HG03064 (cell line): Measurements from ENCODE around the gene CENATAC.
"Not testable (repeated sequence)": the region's sequence is repeated elsewhere in the genome, so short reads cannot be mapped to it uniquely, and the experiment has no call there.

ENCODE experiments used
- ATAC-seq: cut with Tn5 transposase; IDR thresholded peaks from one replicate; pipeline ENCODE4 v1.9.1; 2021; ENCODE audit warnings: low read depth; ENCODE audit not compliant: unreplicated experiment

Gene CENATAC, protein sequence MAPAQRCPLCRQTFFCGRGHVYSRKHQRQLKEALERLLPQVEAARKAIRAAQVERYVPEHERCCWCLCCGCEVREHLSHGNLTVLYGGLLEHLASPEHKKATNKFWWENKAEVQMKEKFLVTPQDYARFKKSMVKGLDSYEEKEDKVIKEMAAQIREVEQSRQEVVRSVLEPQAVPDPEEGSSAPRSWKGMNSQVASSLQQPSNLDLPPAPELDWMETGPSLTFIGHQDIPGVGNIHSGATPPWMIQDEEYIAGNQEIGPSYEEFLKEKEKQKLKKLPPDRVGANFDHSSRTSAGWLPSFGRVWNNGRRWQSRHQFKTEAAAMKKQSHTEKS

DNA sequence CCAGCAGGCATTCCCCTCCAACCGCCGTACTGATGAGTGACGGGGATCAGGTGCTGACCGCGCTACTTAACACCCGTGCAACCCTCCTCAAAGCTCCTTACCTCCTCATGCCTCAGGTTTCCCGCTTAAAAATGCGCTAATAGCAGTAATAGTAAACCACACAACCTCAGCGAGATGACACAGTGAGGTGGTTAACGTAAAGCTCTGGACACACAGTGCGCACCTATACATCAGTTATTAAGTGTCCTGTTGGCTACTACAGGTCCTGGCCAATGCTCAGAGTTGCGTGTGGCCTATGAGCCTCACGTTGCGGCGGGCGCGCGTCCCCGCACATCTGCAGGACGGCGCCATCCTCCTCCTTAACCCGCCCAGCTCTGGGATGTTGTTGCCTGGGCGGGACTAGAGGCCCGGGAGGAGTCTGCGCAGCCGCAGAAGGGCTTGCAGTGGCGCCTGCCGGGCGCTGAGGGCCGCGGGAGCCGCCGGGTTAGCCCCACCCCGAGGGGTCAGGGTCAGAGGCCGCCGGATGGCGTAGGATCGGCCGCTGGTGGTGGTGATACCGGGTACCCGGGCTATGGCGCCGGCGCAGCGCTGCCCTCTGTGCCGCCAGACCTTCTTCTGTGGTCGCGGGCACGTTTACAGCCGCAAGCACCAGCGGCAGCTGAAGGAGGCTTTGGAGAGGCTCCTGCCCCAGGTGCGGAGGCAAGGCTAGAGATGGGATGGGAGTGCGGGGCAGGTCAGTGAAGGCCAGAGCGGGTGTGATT is at the start of gene CENATAC:
Gene CENATAC (plus strand): TSS at position 512 of the 761 bp plus-strand sequence. CDS start 60 bp downstream, at position 572.
- ATAC-seq: peak; percentile 78

DNA sequence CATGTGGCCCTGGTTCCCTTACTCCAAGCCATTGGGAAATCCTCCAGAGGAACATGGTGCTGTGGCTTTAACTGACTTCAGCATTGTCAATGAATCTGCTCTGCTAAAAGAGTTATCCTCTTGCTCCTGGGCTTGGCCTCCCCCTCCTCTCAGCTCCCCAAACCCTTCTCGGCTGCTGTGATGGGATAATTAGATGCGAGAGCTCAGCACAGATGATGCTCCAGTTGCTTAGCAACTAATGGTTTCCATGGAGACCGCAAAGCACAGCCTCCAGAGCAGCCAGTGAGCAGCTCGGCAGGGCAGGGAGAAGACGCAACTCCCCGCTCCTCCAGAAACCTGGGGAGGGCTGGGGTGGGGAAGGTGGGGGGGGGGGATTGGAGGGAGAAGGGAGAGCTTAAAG is 44.7 kb upstream of the CENATAC start:
- ATAC-seq: no peak

DNA sequence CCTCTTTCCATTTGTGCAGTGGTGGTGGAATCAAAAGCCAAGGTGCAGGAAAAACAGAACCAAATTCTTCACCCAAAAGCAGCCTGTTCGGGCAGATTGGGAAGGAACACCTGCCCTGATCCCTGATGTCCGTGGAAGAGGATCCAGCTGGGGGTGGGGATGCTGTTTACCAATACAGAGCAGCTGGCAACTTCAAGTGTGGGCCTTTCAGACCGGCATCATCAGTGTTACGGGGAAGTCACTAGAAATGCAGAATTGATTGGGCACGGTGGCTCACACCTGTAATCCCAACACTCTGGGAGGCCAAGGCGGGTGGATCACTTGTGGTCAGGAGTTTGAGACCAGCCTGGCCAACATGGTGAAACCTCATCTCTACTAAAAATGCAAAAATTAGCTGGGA is 44.0 kb upstream of the CENATAC start:
- not testable (repeated sequence) for ATAC-seq

DNA sequence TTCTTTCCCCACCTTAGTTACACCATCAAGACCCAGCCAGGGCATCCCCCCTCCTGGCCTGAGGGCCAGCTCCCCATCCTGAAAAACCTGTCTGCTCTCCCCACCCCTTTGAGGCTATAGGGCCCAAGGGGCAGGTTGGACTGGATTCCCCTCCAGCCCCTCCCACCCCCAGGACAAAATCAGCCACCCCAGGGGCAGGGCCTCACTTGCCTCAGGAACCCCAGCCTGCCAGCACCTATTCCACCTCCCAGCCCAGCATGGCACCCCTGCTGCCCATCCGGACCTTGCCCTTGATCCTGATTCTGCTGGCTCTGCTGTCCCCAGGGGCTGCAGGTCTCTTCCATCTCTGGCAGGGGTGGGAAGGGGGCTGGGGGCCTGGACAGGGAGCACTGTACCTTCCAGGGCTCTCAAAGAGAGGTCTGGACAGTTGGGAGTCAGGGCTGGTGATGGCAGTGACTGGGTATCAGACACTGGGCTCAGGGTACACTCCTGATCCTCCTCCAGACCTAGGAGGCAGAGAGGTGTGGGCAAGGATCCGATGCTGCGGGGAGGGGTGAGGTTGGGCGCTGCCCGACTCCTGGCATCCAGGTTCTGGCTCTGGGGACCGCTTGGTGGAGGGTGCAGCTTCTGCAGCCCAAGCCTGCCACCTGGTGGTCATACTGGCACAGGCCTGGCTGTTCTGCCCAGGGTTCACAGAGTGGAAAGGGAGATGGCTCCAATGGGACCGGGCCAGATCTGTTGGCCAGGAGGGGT is 41.7 kb upstream of the CENATAC start, which contains the start of gene UPK2:
Gene UPK2 (plus strand): TSS at position 205 of the 753 bp plus-strand sequence. CDS start 53 bp downstream, at position 258.
- ATAC-seq: no peak

DNA sequence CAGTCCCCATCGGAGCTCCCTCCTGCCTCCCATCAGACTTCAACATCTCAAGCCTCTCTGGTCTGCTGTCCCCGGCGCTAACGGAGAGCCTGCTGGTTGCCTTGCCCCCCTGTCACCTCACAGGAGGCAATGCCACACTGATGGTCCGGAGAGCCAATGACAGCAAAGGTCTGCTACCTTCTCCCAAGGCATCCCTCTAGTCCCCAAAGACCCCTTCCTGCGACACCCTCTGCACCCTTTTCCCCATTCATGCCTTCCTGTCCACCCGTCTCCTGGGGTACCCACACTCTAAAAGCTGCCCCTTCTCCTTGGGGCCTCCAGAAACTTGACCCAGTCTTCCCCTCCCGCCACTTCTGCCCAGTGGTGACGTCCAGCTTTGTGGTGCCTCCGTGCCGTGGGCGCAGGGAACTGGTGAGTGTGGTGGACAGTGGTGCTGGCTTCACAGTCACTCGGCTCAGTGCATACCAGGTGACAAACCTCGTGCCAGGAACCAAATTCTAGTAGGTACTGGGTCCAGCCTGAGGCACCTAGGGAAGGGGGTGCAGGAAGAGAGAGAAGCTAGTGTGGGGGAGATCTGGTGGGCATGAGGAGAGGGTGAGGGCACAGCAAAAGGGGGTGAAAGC is 41.0 kb upstream of the CENATAC start:
- no peak for ATAC-seq

DNA sequence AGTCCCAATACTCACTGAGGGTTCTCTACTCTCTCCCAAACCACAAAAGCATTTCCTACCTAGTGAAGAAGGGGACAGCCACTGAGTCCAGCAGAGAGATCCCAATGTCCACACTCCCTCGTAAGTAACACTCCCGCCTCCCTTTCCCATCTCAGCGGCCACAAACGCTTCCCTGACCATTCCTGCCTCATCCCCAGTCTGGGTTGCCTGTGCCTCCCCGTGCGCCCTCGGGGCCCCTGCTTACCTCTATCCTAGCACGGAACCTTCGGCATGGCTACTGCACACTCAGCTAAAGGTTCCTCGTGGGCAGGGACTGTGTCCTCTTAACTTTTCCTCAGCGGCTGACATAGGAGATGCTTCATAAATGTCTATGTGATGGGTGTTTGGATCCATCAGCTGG is 40.4 kb upstream of the CENATAC start:
- no peak for ATAC-seq

DNA sequence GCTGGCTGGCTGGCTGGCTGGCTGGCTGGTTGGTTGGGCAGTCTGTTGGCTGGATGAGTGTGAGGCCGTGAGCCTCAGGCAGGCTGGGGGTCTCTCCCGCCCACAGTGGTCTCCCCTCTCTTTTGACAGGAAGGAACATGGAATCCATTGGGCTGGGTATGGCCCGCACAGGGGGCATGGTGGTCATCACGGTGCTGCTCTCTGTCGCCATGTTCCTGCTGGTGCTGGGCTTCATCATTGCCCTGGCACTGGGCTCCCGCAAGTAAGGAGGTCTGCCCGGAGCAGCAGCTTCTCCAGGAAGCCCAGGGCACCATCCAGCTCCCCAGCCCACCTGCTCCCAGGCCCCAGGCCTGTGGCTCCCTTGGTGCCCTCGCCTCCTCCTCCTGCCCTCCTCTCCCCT is 40.0 kb upstream of the CENATAC start:
- ATAC-seq: no peak

DNA sequence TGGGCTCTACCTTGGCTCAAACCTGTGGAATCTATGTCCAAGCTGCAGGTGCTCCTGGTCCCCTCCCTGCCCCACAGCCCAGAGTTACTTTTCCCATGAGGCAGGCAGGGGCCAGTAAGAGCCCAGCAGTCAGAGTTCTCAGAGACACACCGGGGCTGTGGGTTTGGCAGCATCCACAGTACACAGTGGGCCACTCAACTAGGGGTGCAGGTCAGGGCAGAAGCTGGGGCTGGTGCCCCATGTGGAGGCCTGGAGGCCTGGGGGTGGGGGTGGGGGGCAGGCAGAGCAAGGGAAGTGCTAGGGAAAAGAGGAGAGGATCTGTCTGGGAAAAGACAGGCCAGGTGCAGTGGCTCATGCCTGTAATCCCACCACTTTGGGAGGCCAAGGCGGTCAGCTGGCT is 39.4 kb upstream of the CENATAC start:
- ATAC-seq: no peak

DNA sequence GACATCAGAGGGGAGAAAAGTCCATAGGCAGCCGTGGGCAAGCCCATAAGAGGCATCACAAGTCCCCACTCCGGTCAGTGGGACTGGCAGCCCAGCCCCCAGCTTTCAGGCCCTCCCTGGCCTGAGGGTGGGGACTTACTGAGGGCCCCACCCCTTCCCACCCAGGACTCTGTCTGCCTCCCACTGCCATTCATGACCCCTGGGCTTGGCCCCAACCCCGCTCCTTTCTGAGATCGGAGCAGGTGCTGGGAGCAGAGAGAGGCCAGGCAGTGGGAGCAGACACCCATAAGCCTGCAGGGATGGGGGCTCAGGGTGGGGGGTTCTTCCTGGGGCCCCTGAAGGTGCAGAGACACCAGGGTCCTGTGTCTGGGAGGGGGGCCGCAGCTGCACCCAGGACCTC is 36.7 kb upstream of the CENATAC start:
- ATAC-seq: no peak

DNA sequence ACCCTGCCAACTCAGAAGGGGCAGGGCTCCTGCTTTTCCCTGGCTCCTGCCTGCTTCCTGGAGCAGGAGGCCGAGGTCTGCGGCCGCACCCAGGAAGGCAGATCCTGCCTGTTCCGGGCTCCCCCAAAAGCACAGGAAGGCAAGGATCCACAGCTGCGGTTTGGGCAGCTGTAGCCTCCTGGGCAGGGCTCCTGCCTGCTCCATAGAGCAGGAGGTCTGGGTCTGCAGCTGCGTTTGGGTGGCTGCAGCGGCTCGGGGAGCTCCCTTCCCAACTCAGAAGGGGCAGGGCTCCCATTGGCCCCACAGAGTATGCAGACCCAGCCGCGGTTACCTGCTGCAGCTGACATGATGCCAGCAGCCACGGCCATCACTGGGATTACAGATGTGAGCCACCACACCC is 36.3 kb upstream of the CENATAC start:
- no peak for ATAC-seq

DNA sequence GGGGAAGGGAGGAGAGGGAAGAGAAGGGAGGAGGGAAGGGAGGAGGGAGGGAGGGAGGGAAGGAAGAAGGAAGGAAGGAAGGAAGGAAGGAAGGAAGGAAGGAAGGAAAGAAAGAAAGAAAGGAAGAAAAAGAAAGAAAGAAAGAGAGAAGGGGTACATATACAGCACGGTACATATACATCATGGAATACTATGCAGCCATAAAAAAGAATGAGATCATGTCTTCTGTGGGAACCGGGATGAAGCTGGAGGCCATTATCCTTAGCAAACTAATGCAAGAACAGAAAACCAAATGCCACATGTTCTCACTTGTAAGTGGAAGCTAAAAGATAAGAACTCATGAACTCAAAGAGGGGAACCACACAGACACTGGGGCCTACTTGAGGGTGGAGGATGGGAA is 28.4 kb upstream of the CENATAC start:
- ATAC-seq: not testable (repeated sequence)

DNA sequence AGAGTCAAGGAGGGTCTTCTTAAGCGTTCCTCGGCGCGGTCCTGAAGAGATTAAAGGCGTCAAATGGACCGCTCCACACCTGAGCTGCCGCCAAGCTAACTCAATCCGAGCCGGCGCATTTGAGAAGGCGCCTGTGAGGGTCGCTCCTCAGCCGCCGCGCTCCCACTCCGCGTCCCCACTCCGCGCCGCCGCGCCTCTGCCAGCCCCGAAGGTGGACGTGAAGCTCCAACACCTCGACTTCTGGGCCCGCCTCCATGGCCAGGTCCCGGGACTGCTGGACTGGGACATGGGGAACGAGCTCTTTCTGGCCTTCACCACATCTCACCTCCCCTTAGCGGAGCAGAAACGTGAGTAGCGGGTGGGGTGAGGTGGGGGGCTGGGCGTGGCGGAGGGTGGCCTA is 26.3 kb upstream of the CENATAC start, which contains the start of gene FOXR1:
Gene FOXR1 (plus strand): TSS at position 116 of the 400 bp plus-strand sequence. CDS start 171 bp downstream, at position 287.
- ATAC-seq: no peak

DNA sequence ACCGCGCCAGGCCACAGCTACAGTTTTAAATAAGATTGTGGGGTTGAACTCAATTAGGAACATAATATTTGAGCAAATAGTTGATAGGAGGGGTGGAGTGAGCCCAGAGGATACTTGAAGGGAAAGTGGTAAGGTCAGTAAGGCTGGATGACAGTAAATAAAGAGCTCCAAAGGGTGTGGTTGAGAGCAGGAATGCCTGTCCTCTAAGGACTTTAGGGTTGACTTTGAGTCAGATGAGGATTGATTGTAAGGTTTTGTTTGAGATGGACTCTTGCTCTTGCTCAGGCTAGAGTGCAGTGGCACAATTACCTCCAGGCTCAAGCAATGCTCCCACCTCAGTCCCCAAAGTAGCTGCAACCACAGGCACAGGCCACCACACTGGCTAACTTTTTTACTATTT is 24.0 kb upstream of the CENATAC start:
- ATAC-seq: no peak

DNA sequence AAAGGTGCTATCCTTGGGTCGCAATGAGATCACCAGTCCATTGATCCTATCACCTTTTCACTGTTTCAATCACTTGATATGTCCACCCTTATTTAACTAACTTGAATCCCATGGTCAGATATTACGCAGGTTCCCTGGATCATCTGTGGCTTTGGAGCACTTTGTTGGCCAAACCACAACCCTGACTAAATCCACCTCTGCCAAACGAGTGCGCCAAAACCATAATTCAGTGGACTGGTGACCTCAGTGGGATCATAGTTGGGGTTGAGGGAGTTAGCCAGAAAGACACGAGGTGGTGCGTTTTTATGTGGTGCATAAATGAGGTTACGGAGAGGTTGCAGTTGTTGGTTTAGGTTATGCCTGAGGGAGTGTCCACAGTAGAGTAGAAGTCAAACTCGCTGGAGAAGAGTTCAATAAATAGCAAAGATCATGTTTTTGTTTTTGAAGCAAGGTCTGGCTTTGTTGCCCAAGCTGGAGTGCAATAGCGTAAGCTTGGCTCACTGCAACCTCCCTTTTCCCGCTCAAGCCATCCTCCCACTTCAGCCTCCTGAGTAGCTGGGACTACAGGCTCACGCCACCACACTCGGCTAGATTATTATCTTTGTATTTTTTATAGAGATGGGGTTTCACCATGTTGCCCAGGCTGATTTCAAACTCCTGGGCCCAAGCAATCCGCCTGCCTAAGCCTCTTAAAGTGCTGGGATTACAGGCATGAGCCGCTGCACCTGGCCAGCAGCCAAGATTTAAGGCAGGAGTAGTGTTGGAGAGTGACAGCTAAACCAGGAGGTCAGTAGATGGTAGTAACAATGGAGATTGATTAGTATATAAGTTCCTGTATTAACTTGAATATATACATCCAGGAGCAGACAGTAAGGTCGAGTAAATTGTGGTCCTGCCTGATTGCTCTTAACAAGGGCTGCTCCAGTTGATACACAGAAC is 21.9 kb upstream of the CENATAC start:
- ATAC-seq: no peak

DNA sequence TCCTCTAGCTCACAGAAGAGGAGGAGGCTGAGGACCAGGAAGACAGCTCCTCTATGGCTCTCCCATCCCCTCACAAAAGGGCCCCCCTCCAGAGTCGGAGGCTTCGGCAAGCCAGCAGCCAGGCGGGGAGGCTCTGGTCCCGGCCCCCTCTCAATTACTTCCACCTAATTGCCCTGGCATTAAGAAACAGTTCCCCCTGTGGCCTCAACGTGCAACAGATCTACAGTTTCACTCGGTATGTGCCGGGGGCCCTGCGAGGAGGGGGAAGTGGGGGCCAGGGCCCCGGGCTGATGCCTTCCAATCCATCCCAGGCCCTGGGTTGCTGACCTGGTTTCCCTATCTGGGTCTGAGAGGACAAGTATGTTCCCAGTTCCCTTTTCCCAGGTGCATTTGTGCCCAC is 18.5 kb upstream of the CENATAC start:
- no peak for ATAC-seq

DNA sequence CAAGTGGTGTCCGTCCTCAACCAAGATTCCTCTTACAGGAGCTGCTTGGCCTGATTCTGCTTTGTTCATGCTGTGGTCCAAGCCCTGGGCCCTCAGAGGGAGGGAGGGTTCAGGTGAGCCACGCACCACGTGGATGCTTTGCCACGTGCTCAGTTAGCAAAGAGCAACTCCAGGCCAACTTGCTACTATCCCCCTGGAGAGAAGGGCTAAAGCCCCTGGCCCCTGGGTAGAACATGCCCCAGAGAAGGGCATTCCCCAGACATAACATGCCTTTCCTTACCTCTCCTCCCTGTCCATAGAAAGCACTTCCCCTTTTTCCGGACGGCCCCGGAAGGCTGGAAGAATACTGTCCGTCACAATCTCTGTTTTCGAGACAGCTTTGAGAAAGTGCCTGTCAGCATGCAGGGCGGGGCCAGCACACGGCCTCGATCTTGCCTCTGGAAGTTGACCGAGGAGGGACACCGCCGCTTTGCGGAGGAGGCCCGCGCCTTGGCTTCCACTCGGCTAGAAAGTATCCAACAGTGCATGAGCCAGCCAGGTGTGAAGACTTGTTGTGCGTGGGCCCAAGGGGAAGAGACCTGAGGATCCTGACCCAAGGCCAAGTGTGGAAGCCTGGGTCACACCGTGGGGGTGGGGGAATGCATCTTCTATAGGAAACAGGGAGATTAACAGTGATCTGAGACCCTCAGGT is 17.6 kb upstream of the CENATAC start:
- ATAC-seq: no peak

DNA sequence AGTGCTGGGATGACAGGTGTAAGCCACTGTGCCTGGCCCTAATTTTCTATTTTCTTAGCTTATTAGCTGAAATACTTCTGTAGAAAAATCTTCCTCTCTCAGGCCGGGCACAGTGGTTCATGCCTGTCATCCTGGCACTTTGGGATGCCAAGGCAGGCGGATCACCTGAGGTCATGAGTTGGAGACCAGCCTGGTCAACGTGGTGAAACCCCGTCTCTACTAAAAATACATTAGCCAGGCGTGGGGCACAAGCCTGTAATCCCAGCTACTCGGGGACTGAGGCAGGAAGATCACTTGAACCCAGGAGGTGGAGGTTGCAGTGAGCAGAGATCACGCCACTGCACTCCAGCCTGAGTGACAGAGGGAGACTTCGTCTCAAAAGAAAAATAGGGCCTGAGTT is 13.6 kb upstream of the CENATAC start:
- not testable (repeated sequence) for ATAC-seq

DNA sequence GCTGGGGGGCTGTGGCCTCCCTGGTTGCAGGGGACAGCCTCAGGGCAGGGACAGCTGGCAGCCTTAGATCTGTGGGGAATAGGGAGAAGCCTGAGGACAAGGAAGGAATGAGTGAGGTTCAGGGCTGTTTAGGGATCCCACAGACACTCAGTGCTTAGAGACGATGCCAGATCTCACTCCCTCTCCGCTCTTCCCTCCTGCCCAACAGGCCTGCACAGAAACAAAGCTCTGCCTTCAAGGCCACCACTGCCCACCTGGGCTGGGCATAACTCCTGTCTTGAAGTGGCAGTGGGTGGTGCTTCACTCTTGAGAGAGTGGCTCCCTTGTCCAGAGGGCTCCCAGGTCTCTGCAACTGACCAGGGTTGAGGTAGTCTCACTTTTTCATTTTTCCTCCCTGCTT is 13.1 kb upstream of the CENATAC start:
- ATAC-seq: no peak

DNA sequence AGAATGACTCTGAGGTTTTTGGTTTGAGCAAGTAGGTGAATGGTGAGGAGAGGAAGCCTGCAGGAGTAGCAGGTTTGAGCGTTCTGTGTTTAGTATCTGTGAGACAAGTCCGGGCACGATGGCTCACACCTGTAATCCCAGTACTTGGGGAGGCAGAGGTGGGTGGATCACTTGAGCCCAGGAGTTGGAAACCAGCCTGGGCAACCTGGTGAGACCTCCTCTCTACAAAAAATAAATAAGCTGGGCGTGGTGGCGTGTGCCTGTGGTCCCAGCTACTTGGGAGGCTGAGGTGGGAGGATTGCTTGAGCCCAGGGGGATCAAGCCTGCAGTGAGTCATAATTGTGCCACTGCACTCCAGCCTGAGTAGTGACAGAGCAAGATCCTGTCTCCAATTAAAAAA is 9.7 kb upstream of the CENATAC start:
- ATAC-seq: no peak
